ENCODE results near the gene OLA1.

DNA sequence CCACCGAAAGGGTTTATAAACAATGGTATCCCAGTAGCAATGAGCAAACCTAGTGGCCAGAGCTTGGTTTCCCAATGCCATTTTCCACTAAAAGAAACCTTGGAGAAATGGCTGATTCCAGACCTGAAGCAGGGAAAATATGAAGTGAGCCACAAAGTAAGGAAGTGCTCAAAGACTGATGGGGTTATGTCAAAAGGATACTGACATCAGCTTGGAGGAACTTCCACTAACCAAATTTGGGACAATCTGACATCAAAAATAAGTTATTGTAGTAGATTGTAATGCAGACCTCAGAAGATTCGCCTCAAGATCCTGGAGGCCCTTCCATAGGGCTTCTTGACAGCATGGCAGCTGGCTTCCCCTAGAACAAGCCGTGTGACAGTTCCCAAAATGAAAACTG lies 203.8 kb downstream of the OLA1 start:
- no peak for TF ChIP-seq TCF12 (IDR thresholded peaks at IDR 0.05)
- TF ChIP-seq, protein P1, sequence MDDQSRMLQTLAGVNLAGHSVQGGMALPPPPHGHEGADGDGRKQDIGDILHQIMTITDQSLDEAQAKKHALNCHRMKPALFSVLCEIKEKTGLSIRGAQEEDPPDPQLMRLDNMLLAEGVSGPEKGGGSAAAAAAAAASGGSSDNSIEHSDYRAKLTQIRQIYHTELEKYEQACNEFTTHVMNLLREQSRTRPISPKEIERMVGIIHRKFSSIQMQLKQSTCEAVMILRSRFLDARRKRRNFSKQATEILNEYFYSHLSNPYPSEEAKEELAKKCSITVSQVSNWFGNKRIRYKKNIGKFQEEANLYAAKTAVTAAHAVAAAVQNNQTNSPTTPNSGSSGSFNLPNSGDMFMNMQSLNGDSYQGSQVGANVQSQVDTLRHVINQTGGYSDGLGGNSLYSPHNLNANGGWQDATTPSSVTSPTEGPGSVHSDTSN (IDR thresholded peaks at IDR 0.05): no peak
- no peak for TF ChIP-seq ELF1 (IDR thresholded peaks at IDR 0.05)
- TF ChIP-seq YY1 (IDR thresholded peaks at IDR 0.05; ENCODE audit: low read depth): no peak
- TF ChIP-seq, protein P2, sequence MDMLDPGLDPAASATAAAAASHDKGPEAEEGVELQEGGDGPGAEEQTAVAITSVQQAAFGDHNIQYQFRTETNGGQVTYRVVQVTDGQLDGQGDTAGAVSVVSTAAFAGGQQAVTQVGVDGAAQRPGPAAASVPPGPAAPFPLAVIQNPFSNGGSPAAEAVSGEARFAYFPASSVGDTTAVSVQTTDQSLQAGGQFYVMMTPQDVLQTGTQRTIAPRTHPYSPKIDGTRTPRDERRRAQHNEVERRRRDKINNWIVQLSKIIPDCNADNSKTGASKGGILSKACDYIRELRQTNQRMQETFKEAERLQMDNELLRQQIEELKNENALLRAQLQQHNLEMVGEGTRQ (IDR thresholded peaks at IDR 0.05; ENCODE audit: borderline replicate concordance, low read depth, low read length): no peak
- TF ChIP-seq RCOR1 (IDR thresholded peaks at IDR 0.05; ENCODE audit: low read length): no peak
- TF ChIP-seq, protein P3, sequence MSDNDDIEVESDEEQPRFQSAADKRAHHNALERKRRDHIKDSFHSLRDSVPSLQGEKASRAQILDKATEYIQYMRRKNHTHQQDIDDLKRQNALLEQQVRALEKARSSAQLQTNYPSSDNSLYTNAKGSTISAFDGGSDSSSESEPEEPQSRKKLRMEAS (IDR thresholded peaks at IDR 0.05; ENCODE audit: low read depth): no peak
- no peak for TF ChIP-seq POLR2AphosphoS5 (IDR thresholded peaks at IDR 0.05; ENCODE audit: low read depth, low read length)
- no peak for TF ChIP-seq RAD21 (IDR thresholded peaks at IDR 0.05; ENCODE audit: low read length)
- no peak for TF ChIP-seq JUND (IDR thresholded peaks at IDR 0.05)
- TF ChIP-seq, protein P4, sequence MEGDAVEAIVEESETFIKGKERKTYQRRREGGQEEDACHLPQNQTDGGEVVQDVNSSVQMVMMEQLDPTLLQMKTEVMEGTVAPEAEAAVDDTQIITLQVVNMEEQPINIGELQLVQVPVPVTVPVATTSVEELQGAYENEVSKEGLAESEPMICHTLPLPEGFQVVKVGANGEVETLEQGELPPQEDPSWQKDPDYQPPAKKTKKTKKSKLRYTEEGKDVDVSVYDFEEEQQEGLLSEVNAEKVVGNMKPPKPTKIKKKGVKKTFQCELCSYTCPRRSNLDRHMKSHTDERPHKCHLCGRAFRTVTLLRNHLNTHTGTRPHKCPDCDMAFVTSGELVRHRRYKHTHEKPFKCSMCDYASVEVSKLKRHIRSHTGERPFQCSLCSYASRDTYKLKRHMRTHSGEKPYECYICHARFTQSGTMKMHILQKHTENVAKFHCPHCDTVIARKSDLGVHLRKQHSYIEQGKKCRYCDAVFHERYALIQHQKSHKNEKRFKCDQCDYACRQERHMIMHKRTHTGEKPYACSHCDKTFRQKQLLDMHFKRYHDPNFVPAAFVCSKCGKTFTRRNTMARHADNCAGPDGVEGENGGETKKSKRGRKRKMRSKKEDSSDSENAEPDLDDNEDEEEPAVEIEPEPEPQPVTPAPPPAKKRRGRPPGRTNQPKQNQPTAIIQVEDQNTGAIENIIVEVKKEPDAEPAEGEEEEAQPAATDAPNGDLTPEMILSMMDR (IDR thresholded peaks at IDR 0.05): no peak; the same call in 1 of the 2 replicates
- TF ChIP-seq, protein P5, sequence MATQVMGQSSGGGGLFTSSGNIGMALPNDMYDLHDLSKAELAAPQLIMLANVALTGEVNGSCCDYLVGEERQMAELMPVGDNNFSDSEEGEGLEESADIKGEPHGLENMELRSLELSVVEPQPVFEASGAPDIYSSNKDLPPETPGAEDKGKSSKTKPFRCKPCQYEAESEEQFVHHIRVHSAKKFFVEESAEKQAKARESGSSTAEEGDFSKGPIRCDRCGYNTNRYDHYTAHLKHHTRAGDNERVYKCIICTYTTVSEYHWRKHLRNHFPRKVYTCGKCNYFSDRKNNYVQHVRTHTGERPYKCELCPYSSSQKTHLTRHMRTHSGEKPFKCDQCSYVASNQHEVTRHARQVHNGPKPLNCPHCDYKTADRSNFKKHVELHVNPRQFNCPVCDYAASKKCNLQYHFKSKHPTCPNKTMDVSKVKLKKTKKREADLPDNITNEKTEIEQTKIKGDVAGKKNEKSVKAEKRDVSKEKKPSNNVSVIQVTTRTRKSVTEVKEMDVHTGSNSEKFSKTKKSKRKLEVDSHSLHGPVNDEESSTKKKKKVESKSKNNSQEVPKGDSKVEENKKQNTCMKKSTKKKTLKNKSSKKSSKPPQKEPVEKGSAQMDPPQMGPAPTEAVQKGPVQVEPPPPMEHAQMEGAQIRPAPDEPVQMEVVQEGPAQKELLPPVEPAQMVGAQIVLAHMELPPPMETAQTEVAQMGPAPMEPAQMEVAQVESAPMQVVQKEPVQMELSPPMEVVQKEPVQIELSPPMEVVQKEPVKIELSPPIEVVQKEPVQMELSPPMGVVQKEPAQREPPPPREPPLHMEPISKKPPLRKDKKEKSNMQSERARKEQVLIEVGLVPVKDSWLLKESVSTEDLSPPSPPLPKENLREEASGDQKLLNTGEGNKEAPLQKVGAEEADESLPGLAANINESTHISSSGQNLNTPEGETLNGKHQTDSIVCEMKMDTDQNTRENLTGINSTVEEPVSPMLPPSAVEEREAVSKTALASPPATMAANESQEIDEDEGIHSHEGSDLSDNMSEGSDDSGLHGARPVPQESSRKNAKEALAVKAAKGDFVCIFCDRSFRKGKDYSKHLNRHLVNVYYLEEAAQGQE (IDR thresholded peaks at IDR 0.05; ENCODE audit: low read depth, low read length): no peak
